Motor neuron (in vitro differentiated cells): ENCODE measurements around the gene APBB2. TPM values are rescaled to one million over a fixed set of nuclear protein-coding genes. Genes with fewer than 3 reads are reported as not detected.
A peak's percentile ranks its signal among the peaks of the same experiment; 100 is the strongest.
"Not testable (repeated sequence)": the region's sequence is repeated elsewhere in the genome, so short reads cannot be mapped to it uniquely, and the experiment has no call there.

ENCODE experiments used
- ATAC-seq, 8 experiments: fragments of 200-7000 bp; cut with Tn5 transposase; replicated peaks in 6 of 8; 2 replicates each; pipeline ENCODE4 v1.8.0; 2021; ENCODE audit warnings: mild to moderate bottlenecking in 8 of 8, moderate library complexity in 8 of 8
- H3K27ac ChIP-seq, 2 donors: fragments of 250-450 bp; sonication (Bioruptor Pico); 2 replicates each; pipeline ENCODE4 v1.9.0; 2021; ENCODE audit warnings: antibody characterized with exemption in 2 of 2, mild to moderate bottlenecking in 2 of 2, moderate library complexity in 1 of 2
- H3K4me1 ChIP-seq, 2 donors: fragments of 250-450 bp; sonication (Bioruptor Pico); replicated peaks in 1 of 2; 2 replicates each; pipeline ENCODE4 v1.6.1; 2021; ENCODE audit warnings: antibody characterized with exemption in 2 of 2, mild to moderate bottlenecking in 2 of 2, moderate library complexity in 1 of 2
- H3K4me3 ChIP-seq, 5 donors: fragments of 250-450 bp; sonication (Bioruptor Pico); 2 replicates each; pipeline ENCODE4 v1.9.0; 2021; ENCODE audit warnings: antibody characterized with exemption in 5 of 5, mild to moderate bottlenecking in 5 of 5, moderate library complexity in 4 of 5
- WGBS, 10 experiments: fragments of 450-650 bp; shearing (Covaris generic); methylation state at CpG; one replicate each; pipeline ENCODE4 v1.0.0; 2022; 5-methylcytosine and 5-hydroxymethylcytosine counted together
- in situ Hi-C, 9 experiments: fragments of 400-800 bp; cut with MboI; loops; one replicate each; pipeline ENCODE4 v1.15.0; 2021; ENCODE audit warnings: low sequenced_read_pairs in 9 of 9, low pct_unique_long_range_greater_than_20kb in 2 of 9; ENCODE audit not compliant: unreplicated experiment in 9 of 9
- total RNA-seq, 8 experiments: library from RNA; unstranded; fragments of 300-600 nt; gene quantifications; 2 replicates each; pipeline versions ENCODE4 v1.2.3 to v1.2.4, GENCODE V29; 2022

The APBB2 gene
- total RNA-seq, 8 experiments from 2014 or later, result 32.2 to 68.9 (median 52.0) TPM

GRCh38 chr4:40931841-40932240, 282.5 kb downstream of the APBB2 start:
- peak in 1 of 8 experiments; percentile 47 for ATAC-seq
- Histone ChIP-seq H3K4me3 (no peak overlapping the region), H3K4me1 (peaks cover 0 to 5% of the 10 kb centered on the region in 2 donors), H3K27ac (no peak overlapping the region)
- in situ Hi-C loops, result loop anchor here in 3 of 9 experiments (25.0 kb wide), 2 partner anchors 255 to 280 kb away; partner anchors contain the start of gene APBB2 (in 2 of the 3)
- WGBS, 10 experiments, result 40 to 100% (median 79%) methylated on average over 1 to 3 of the region's 3 CpGs

- H3K4me3 ChIP-seq, result no peak overlapping the region
- in situ Hi-C loops, result loop anchor here in 3 of 9 experiments (25.0 kb wide), 2 partner anchors 256 to 281 kb away; partner anchors contain the start of gene APBB2 (in 2 of the 3)
- 80 to 100% (median 94%) methylated on average over 1 to 5 of the region's 6 CpGs; no CpG with 5 or more reads in 1 of the 10 experiments for WGBS, 10 experiments
- H3K27ac ChIP-seq, result no peak overlapping the region
- ATAC-seq, result no peak
- H3K4me1 ChIP-seq, result peaks cover 0 to 5% of the 10 kb centered on the region in 2 donors
These were observed 283.1 kb downstream of the APBB2 start for GRCh38 chr4:40931238-40931637.

- no peak for ATAC-seq
- no peak overlapping the region for H3K4me3 ChIP-seq
- 20 to 100% (median 80%) methylated on average over 1 to 4 of the region's 4 CpGs; no CpG with 5 or more reads in 1 of the 10 experiments for WGBS, 10 experiments
- no peaks in the 10 kb centered on the region for H3K4me1 ChIP-seq
- in situ Hi-C loops, result loop anchor here in 4 of 9 experiments (5.0 to 25.0 kb wide), 3 partner anchors 260 to 285 kb away; partner anchors contain the start of gene APBB2 (in 3 of the 4)
- H3K27ac ChIP-seq, result no peak overlapping the region
These were observed 287.3 kb downstream of the APBB2 start for GRCh38 chr4:40927074-40927473.

GRCh38 chr4:40924793-40925117, 289.6 kb downstream of the APBB2 start:
- Histone ChIP-seq H3K27ac (no peak overlapping the region), H3K4me3 (no peak overlapping the region), H3K4me1 (no peaks in the 10 kb centered on the region)
- in situ Hi-C loops, result loop anchor here in 4 of 9 experiments (5.0 to 25.0 kb wide), 4 partner anchors 187 to 288 kb away; partner anchors contain the start of genes APBB2 (in 3 of the 4) and NSUN7 (in 2 of the 4)
- 0 to 100% (median 70%) methylated on average over 1 to 6 of the region's 6 CpGs; no CpG with 5 or more reads in 2 of the 10 experiments for WGBS, 10 experiments
- no peak for ATAC-seq

GRCh38 chr4:40924096-40924792, 290.1 kb downstream of the APBB2 start:
- Histone ChIP-seq H3K27ac (no peak overlapping the region), H3K4me3 (no peak overlapping the region), H3K4me1 (no peaks in the 10 kb centered on the region)
- in situ Hi-C loops, result loop anchor here in 2 of 9 experiments (25.0 kb wide), 1 partner anchor 187 kb away; the partner anchor contains the start of gene NSUN7 (in 2 of the 2)
- peak in 5 of 8 experiments; percentile 33 to 84 (median 64) for ATAC-seq
- WGBS, 10 experiments, result 0 to 100% (median 73%) methylated on average over 1 to 7 of the region's 11 CpGs; no CpG with 5 or more reads in 2 of the 10 experiments

GRCh38 chr4:40923316-40924095, 290.8 kb downstream of the APBB2 start:
- Histone ChIP-seq H3K4me3 (no peak overlapping the region), H3K27ac (no peak overlapping the region), H3K4me1 (no peaks in the 10 kb centered on the region)
- in situ Hi-C loops, result loop anchor here in 2 of 9 experiments (25.0 kb wide), 1 partner anchor 186 kb away; the partner anchor contains the start of gene NSUN7 (in 2 of the 2)
- ATAC-seq, result no peak
- WGBS, 10 experiments, result 67 to 100% (median 85%) methylated on average over 1 to 10 of the region's 19 CpGs

- not testable (repeated sequence) for H3K4me1 ChIP-seq, H3K27ac ChIP-seq, H3K4me3 ChIP-seq, ATAC-seq
- WGBS, 10 experiments, result 72 to 100% (median 96%) methylated on average over 1 to 5 of the region's 6 CpGs; no CpG with 5 or more reads in 3 of the 10 experiments
- in situ Hi-C loops, result loop anchor here in 2 of 9 experiments (25.0 kb wide), 1 partner anchor 183 kb away; the partner anchor contains the start of gene NSUN7 (in 2 of the 2)
These were observed 294.4 kb downstream of the APBB2 start for GRCh38 chr4:40919976-40920375.

- ATAC-seq, result peak in 3 of 8 experiments; percentile 19 to 59 (median 31)
- 40 to 92% (median 59%) methylated on average over 2 to 4 of the region's 4 CpGs; no CpG with 5 or more reads in 3 of the 10 experiments for WGBS, 10 experiments
- in situ Hi-C loops, result loop anchor here in 2 of 9 experiments (25.0 kb wide), 1 partner anchor 181 kb away; the partner anchor contains the start of gene NSUN7 (in 2 of the 2)
- H3K4me1 ChIP-seq, result no peaks in the 10 kb centered on the region
- no peak overlapping the region for H3K27ac ChIP-seq
- no peak overlapping the region for H3K4me3 ChIP-seq
These were observed 296.0 kb downstream of the APBB2 start for GRCh38 chr4:40918330-40918729.

GRCh38 chr4:40916880-40917279, 297.5 kb downstream of the APBB2 start:
- Histone ChIP-seq H3K27ac (no peak overlapping the region), H3K4me1 (no peaks in the 10 kb centered on the region), H3K4me3 (no peak overlapping the region)
- in situ Hi-C loops, result loop anchor here in 2 of 9 experiments (25.0 kb wide), 1 partner anchor 180 kb away; the partner anchor contains the start of gene NSUN7 (in 2 of the 2)
- ATAC-seq, result peak in 3 of 8 experiments; percentile 68 to 90 (median 74)
- 81 to 100% (median 83%) methylated on average over 1 to 2 of the region's 5 CpGs; no CpG with 5 or more reads in 7 of the 10 experiments for WGBS, 10 experiments

GRCh38 chr4:40916218-40916555, 298.2 kb downstream of the APBB2 start:
- WGBS, 10 experiments, result 10 to 89% (median 38%) methylated on average over 1 to 2 of the region's 2 CpGs; no CpG with 5 or more reads in 4 of the 10 experiments
- in situ Hi-C loops, result loop anchor here in 2 of 9 experiments (25.0 kb wide), 1 partner anchor 179 kb away; the partner anchor contains the start of gene NSUN7 (in 2 of the 2)
- ATAC-seq, result peak in 2 of 8 experiments; percentile 75 to 81
- Histone ChIP-seq H3K4me3 (no peak overlapping the region), H3K4me1 (no peaks in the 10 kb centered on the region), H3K27ac (no peak overlapping the region)

- Histone ChIP-seq H3K27ac (no peak overlapping the region), H3K4me1 (no peaks in the 10 kb centered on the region), H3K4me3 (no peak overlapping the region)
- ATAC-seq, result peak in 3 of 8 experiments; percentile 11 to 30 (median 17)
- 27 to 84% (median 68%) methylated on average over 3 to 12 of the region's 12 CpGs for WGBS, 10 experiments
- in situ Hi-C loops, result loop anchor here in 2 of 9 experiments (25.0 kb wide), 1 partner anchor 178 kb away; the partner anchor contains the start of gene NSUN7 (in 2 of the 2)
These were observed 298.8 kb downstream of the APBB2 start for GRCh38 chr4:40915318-40916217.
